Gastrocnemius medialis (tissue), 4 donors: ENCODE measurements around the gene SCN3B. TPM values are rescaled to one million over a fixed set of nuclear protein-coding genes. Genes with fewer than 3 reads are reported as not detected.

ENCODE experiments used
- ATAC-seq, 2 donors: fragments of 150-250 bp; one replicate each; pipeline ENCODE4 v1.9.1; 2016
- DNase-seq, 2 donors: peaks; one replicate each; pipeline ENCODE4 v3.0.0-alpha.2; 2019
- H3K27ac ChIP-seq, 4 donors: fragments of 200-600 bp; sonication (generic); 1 replicate in 1 of 4; 2 replicates in 3 of 4; pipeline ENCODE4 v1.5.1; 2016 to 2018; ENCODE audit warnings: mild to moderate bottlenecking in 2 of 4, moderate library complexity in 1 of 4
- H3K27me3 ChIP-seq, 3 donors: fragments of 200-600 bp; sonication (generic) in 2 of 3; 1 replicate in 1 of 3; 2 replicates in 2 of 3; pipeline versions ENCODE4 v1.5.1 to v1.6.0; 2016 to 2019; ENCODE audit warnings: mild to moderate bottlenecking in 1 of 3, moderate library complexity in 1 of 3
- H3K36me3 ChIP-seq, 2 donors: fragments of 200-600 bp; sonication (generic) in 1 of 2; one replicate each; pipeline ENCODE4 v1.5.1; 2017 to 2018
- H3K4me1 ChIP-seq, 2 donors: fragments of 200-600 bp; sonication (generic) in 1 of 2; one replicate each; pipeline ENCODE4 v1.5.1; 2016 to 2017; ENCODE audit warnings: mild to moderate bottlenecking in 2 of 2
- H3K4me3 ChIP-seq, 4 donors: fragments of 200-600 bp; sonication (generic) in 3 of 4; 1 replicate in 1 of 4; 2 replicates in 3 of 4; pipeline ENCODE4 v1.5.1; 2016 to 2019; ENCODE audit warnings: mild to moderate bottlenecking in 2 of 4
- H3K9me3 ChIP-seq, 3 donors: fragments of 200-600 bp; sonication (generic) in 2 of 3; 1 replicate in 1 of 3; 2 replicates in 2 of 3; pipeline ENCODE4 v1.5.1; 2016 to 2019
- CTCF ChIP-seq, 5 experiments: fragments of 450-650 bp in 3 of 5; fragments of 200-600 bp in 2 of 5; sonication (generic) in 2 of 5; IDR thresholded peaks in 4 of 5; conservative IDR thresholded peaks in 1 of 5; 1 replicate in 4 of 5; 2 replicates in 1 of 5; pipeline ENCODE4 v1.5.1; 2016 to 2019; ENCODE audit warnings: antibody characterized with exemption in 5 of 5, mild to moderate bottlenecking in 3 of 5, moderate library complexity in 3 of 5
- POLR2A ChIP-seq, 2 donors: fragments of 450-650 bp; IDR thresholded peaks; one replicate each; pipeline ENCODE4 v1.6.1; 2017; ENCODE audit warnings: antibody characterized with exemption in 2 of 2, mild to moderate bottlenecking in 2 of 2, moderate library complexity in 2 of 2
- in situ Hi-C, 4 donors: fragments of 200-750 bp; cut with MboI; loops; one replicate each; pipeline versions ENCODE4 v1.15.0 to v1.8.0; 2017; ENCODE audit warnings: low sequenced_read_pairs in 4 of 4
- intact Hi-C: fragments of 100-400 bp; cut with DNase I; formaldehyde crosslinking; loops from one replicate; pipeline ENCODE4 v1.15.1; 2023; ENCODE audit warnings: low total_unique reads
- total RNA-seq, 4 donors: library from RNA; depleted of rRNA; stranded (reverse); fragments of >200 nt; gene quantifications; one replicate each; pipeline versions ENCODE4 v1.1.0 to v1.2.3, GENCODE V29; 2016

SCN3B gene
- total RNA-seq, 4 donors from 2014 or later = 3.0 to 10.5 (median 4.9) TPM

- no peaks in the 10 kb centered on the region for H3K9me3 ChIP-seq
- H3K27me3 ChIP-seq = no peaks in the 10 kb centered on the region
- H3K4me3 ChIP-seq = no peak overlapping the region
- H3K4me1 ChIP-seq = peaks cover 18 to 27% of the 10 kb centered on the region in 2 donors
- ATAC-seq (no peak), DNase-seq (no peak)
- no peak overlapping the region for H3K27ac ChIP-seq
- intact Hi-C loops (no loop called here), in situ Hi-C loops (no loop called here)
- no peak for TF ChIP-seq CTCF (IDR thresholded peaks at IDR 0.05 in 4 of 5, conservative IDR thresholded peaks at IDR 0.05 in 1 of 5)
- TF ChIP-seq POLR2A (IDR thresholded peaks at IDR 0.05) = no peak
- H3K36me3 ChIP-seq = peaks cover 0 to 5% of the 10 kb centered on the region in 2 donors
These were observed 59.5 kb downstream of the SCN3B start for GRCh38 chr11:123594921-123595320.

- DNase-seq (no peak), ATAC-seq (no peak)
- TF ChIP-seq CTCF (IDR thresholded peaks at IDR 0.05 in 4 of 5, conservative IDR thresholded peaks at IDR 0.05 in 1 of 5) (no peak), POLR2A (IDR thresholded peaks at IDR 0.05) (no peak)
- Histone ChIP-seq H3K9me3 (no peaks in the 10 kb centered on the region), H3K36me3 (peaks cover 0 to 5% of the 10 kb centered on the region in 2 donors), H3K27ac (no peak overlapping the region), H3K27me3 (no peaks in the 10 kb centered on the region), H3K4me3 (no peak overlapping the region), H3K4me1 (peaks cover 21 to 32% of the 10 kb centered on the region in 2 donors)
- in situ Hi-C loops = no loop called here
- intact Hi-C loops = no loop called here
These were observed 60.1 kb downstream of the SCN3B start for GRCh38 chr11:123594188-123594901.

- intact Hi-C loops = no loop called here
- DNase-seq = no peak
- in situ Hi-C loops = no loop called here
These were observed 60.9 kb downstream of the SCN3B start for GRCh38 chr11:123593570-123593969.

GRCh38 chr11:123590296-123590912, 64.0 kb downstream of the SCN3B start:
- Histone ChIP-seq H3K36me3 (peaks cover 0 to 5% of the 10 kb centered on the region in 2 donors), H3K27ac (peak overlapping the region; percentile 81 to 90 (median 86)), H3K4me3 (peak overlapping the region in 2 of 4 donors; percentile 25 to 30), H3K27me3 (no peaks in the 10 kb centered on the region), H3K4me1 (peaks cover 21 to 32% of the 10 kb centered on the region in 2 donors), H3K9me3 (no peaks in the 10 kb centered on the region)
- in situ Hi-C loops (no loop called here), intact Hi-C loops (no loop called here)
- peak; percentile 85 to 90 for ATAC-seq
- peak; percentile 76 to 87 for DNase-seq
- no peak for TF ChIP-seq CTCF (IDR thresholded peaks at IDR 0.05 in 4 of 5, conservative IDR thresholded peaks at IDR 0.05 in 1 of 5)
- peak in 1 of 2 donors; percentile 35 for TF ChIP-seq POLR2A (IDR thresholded peaks at IDR 0.05)

More at GRCh38 chr11:123593570-123593969, 60.9 kb downstream of the SCN3B start:
- no peak overlapping the region for H3K27ac ChIP-seq
- H3K9me3 ChIP-seq = no peaks in the 10 kb centered on the region
- no peak for ATAC-seq
- H3K27me3 ChIP-seq = no peaks in the 10 kb centered on the region
- H3K4me1 ChIP-seq = peaks cover 21 to 32% of the 10 kb centered on the region in 2 donors
- peaks cover 0 to 5% of the 10 kb centered on the region in 2 donors for H3K36me3 ChIP-seq
- TF ChIP-seq POLR2A (IDR thresholded peaks at IDR 0.05) = no peak
- no peak for TF ChIP-seq CTCF (IDR thresholded peaks at IDR 0.05 in 4 of 5, conservative IDR thresholded peaks at IDR 0.05 in 1 of 5)
- H3K4me3 ChIP-seq = no peak overlapping the region
